Fibroblast of skin of left quadriceps (primary cell): ENCODE data around the gene ISLR.

Source experiments
- DNase-seq, 2 experiments: peaks; one replicate each; pipeline ENCODE4 v3.0.0-alpha.2; 2013; ENCODE audit warnings: low read depth in 2 of 2

The ISLR gene

GRCh38 chr15:74212494-74212893, 39.0 kb downstream of the ISLR start:
- DNase-seq: no peak

DNA sequence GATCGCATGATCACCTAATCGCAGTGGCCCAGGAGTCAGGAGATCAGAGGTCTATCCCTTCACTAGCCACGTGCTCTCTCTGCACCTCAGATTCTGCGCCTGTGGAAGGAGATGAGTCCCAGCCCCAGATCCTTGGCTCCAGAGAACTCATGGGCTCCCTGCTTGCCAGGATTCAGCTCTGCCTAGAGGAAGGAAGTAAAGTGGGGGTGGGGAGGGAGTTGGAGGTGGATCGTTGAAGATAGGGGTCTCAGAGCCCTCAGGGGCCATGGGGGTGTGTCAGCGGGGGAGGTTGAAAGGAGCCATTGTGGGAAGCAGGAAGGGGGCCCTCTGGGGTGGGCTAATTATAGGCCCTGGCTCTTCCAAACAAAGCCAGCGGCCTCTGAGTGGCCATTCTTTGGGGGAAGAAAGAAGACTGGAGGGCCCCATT, 40.4 kb downstream of the ISLR start:
- no peak for DNase-seq

- no peak for DNase-seq
Measured at GRCh38 chr15:74214324-74215021, 41.0 kb downstream of the ISLR start.

- DNase-seq: no peak
Measured at GRCh38 chr15:74215958-74216357, 42.4 kb downstream of the ISLR start.

DNA sequence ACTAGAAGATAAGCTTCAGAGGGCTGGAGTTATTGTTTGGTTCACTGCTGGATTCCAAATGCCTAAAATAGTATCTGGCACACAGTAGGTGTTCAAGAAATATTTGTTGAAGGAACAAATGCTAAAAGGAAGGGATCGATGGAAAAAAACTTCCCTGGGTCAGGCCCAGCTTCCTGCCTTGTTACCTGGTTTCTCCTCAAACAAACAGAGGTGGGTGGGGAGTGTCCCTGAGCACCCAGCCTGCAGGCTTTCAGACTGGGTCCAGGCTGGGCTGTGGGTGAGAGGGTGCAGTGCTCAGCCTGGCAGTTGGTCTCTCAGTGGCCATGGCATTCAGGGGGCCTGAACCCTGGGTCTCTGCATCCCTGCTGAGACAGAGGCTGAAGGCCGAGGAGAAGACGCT, 43.4 kb downstream of the ISLR start:
- DNase-seq: no peak

GRCh38 chr15:74217907-74218885, 44.7 kb downstream of the ISLR start:
- DNase-seq: no peak

GRCh38 chr15:74220475-74221248, 47.2 kb downstream of the ISLR start:
- no peak for DNase-seq

- no peak for DNase-seq
Measured at GRCh38 chr15:74221399-74222239, 48.1 kb downstream of the ISLR start.

GRCh38 chr15:74222240-74223119, 49.0 kb downstream of the ISLR start:
- no peak for DNase-seq

GRCh38 chr15:74225928-74226327, 52.4 kb downstream of the ISLR start:
- DNase-seq: no peak
